NOMO-1 treated with DMSO at 0.1 percent for 48 hours (cell line): ENCODE measurements around the gene CYP2D6.
"Not testable (repeated sequence)": the region's sequence is repeated elsewhere in the genome, so short reads cannot be mapped to it uniquely, and the experiment has no call there.

Experiments
- DNase-seq: peaks from one replicate; lab custom pipeline; 2025; ENCODE audit not compliant: unreplicated experiment; lab: John Stamatoyannopoulos, UW

The CYP2D6 gene

GRCh38 chr22:42130639-42131431 lies at the start of gene CYP2D6:
Gene CYP2D6, minus strand, starts transcription at chr22:42130810. Its CDS starts 19 bp downstream, at chr22:42130791.
- not testable (repeated sequence) for DNase-seq

DNA sequence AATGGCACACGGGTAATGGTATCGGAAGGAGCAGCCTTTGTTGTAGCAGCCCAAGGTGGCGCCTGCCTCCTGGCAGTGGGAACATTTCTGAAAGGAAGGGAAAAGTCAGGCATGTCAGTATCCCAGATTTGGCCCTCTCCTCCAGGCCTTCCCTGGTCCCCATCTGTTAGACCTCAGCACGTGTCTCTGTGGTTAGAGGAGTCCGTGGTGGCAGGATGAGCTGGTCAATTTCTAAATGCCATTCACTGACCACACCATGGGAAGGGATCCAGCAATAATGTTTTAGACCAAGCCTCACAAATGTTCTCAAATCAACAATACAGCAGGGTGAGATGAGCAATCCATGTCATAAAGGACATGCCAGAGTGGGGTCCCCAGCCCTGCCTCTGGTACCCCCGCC lies 49.0 kb upstream of the CYP2D6 start:
- DNase-seq, result no peak

GRCh38 chr22:42178910-42179519 lies 48.4 kb upstream of the CYP2D6 start:
- no peak for DNase-seq

DNA sequence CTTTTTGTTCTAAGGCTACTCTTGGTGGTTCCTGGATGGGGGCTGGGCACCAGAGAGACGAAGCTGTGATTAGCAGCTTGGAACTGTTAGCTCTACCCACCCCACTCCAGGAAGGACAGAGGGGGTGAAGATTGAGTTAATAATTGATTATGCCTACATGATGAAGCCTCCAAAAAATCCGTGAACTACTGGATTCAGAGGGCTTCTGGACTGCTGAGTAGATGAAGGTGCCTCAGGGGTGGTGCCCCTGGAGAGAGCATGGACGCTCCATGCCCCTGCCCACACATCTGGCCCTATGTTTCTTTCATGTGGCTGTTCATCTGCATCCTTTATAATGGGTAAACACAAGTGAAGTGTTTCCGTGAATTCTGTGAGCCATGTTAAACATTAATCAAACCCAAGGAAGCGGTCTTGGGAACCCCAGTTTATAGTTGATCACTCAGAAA lies 47.3 kb upstream of the CYP2D6 start:
- no peak for DNase-seq

DNA sequence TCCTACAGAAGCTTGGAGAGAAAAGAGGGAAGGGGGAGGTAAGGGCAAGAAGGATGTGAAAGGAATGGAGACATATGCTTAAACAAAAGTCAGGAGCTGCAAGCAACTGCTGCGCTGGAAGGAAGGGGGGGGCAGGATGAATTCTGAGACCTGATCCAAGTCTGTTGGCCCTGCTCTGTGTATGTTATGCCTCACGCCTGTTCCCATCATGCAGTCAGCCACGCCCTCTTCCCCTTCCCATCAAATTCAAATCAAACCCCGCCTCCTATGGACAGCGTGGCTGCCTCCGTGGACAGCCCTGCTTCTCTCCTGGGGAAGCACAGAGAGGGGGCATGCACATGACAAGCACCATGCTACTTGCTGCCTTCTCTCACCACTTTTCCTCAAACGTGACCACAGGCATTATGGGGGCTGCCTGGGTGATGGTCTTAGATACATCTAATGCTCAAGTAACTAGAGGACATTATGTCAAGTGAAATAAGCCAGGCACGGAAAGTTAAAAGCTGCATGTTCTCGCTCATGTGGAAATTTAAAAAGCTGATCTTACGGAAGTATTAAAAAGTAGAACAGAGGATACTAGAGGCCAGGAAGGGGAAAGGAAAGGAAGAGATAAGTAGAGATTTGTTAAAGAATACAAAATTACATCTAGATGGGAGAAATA lies 45.8 kb upstream of the CYP2D6 start:
- no peak for DNase-seq

- DNase-seq, result no peak
Observed at GRCh38 chr22:42174062-42174461, 43.5 kb upstream of the CYP2D6 start.

GRCh38 chr22:42173183-42173926 lies 42.7 kb upstream of the CYP2D6 start:
- no peak for DNase-seq

- DNase-seq, result no peak
Observed at GRCh38 chr22:42172773-42173172, 42.2 kb upstream of the CYP2D6 start.

DNA sequence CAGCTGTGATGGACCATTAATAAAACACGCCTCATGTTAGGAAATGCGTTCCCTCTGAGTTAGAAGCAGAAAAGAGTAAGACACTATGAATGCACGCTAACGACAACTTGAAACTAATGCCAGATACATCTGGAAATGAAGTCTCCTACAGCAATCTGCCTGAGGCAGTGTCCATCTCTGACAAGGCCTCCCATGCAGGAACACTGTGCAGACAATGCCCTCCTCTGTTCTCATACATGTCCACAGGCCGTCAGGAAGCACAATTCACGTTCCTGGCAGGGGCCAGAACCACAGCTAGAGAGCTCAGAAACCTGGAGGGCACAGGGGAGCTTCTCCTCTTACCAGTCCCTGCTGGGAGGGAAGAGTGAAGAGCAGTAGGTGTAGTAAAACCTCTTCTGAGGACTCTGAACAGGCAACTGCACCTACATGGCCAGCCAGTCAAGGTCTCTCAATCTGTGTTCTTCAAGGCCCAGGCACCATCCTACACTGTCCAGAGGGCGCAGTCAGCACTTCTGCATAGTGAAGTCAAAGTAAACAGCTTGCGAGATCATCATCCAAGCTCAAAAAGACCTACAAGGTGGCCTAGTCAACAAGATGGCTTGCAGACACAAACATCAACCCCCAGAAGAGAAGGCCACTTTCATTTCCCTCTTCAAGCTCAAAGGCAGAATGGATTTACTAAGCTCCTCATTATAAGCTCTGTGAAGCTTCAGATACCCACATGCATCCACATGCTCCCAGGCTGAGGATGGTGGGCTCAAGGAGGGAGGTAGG lies 41.5 kb upstream of the CYP2D6 start:
- DNase-seq, result no peak

- DNase-seq, result no peak
Observed at GRCh38 chr22:42171417-42171816, 40.8 kb upstream of the CYP2D6 start.

- DNase-seq, result no peak
Observed at GRCh38 chr22:42170946-42171345, 40.3 kb upstream of the CYP2D6 start.

DNA sequence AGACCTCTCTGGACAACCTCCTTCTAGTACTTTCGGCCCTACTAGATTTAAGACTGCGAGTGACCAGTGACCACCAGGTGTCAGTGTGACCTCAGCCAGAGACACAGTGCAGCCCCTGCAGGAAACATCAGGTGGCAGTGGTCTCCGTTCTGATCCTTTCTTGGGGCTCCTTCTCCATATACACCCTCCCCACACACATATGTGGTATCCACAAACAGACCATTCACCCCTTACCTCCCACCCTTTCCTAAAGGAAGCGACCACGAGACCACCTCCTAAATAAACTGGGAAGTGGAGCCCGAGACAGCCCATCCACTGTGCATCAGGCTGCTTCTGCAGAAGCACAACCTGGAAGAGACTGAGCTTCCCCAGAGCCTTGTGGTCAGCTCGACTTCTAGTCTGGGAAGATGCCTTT lies 38.5 kb upstream of the CYP2D6 start:
- peak; percentile 64 for DNase-seq

DNA sequence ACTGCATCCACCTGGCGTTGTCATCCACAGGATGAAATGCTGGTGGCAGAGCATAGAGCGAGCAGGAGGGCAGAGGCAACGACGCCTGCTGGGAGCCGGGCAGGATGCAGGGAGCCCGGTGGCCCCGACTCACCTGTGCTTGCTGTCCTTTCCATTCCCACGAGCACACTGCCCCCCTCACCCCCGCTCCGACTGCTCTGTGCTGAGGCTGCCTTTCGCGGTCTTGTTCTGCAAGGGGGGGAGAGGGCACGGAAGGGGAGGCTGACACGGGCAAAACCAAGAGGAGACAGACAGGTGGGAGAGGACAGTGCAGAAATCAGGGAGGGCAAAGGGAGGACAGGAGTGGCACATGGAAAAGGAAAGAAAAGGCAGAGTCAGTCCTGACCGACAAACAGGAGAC lies 37.9 kb upstream of the CYP2D6 start:
- no peak for DNase-seq

DNA sequence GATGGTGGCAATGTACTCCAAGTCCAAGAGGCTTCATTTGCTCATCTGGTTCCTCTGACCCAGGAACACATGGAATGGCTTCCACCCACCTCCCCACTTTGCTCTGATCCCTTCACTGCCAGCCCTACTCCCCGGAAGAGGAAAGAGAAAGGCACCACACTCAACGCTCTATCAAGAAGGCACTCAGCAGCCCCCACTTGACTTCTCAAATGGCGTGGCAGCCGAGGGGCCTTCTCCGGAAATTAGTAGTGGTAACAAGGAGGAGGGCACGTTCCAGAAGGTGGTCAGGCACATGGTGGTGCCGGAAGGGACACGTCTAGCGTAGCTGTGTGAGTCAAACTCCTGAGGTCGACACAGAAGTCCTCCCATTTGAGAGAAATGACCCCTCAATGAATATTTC lies 36.5 kb upstream of the CYP2D6 start:
- no peak for DNase-seq

DNA sequence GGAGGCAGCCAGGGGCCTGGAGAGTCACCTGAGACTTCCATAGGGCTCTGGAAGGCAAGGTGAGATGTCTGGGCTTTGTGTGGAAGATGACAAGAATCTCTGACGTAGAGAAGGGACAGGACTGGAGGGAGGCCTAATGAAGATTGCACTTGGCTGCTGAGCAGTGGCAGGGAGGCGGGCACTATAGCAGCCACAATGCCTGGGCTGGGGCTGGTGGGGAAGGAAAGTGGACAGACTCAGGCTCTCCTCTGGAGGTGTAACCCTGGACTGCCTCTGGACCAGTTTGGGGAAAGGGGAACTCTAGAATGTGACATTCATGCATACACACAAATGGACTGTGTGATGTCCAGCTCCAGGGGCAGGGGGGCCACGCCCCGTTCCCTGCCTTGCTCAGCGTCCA lies 34.3 kb upstream of the CYP2D6 start:
- DNase-seq, result no peak

GRCh38 chr22:42163515-42163914 lies 32.9 kb upstream of the CYP2D6 start:
- DNase-seq, result no peak

DNA sequence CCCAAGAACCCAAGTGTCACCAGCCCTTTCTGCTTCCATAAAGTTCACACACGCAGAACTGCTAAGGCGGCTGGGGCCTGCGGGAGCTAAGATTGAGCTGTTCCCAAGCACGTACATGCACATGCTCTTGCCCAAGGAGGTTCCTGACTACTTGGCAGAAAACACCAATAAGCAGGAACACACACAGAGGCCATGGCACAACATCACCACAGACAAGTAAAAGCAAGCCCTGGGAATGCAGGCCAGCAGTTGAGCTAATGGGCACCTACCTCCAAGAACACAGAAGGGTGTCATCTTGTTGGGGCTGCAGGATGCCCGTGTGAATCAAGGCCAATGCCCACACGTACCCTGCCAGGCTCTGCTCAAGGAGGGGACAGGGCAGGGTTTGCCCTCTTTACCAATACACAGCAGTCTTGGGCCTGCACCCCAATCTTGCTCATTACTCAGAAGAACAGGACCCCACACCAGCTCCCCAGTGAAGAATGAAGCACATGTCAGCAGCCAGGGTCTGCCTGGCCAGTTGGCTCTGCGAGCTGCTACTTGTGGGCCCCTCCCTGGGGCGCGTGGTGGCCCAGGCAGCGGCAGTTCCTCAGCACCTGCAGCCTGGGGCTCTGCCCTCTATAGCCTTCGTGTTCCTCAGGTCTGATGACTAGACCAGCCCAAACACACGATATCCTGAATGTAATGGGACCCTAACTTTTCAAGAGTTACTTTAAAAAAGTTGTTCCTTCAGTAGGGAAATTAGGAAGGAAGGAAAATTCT lies 32.3 kb upstream of the CYP2D6 start:
- no peak for DNase-seq

DNA sequence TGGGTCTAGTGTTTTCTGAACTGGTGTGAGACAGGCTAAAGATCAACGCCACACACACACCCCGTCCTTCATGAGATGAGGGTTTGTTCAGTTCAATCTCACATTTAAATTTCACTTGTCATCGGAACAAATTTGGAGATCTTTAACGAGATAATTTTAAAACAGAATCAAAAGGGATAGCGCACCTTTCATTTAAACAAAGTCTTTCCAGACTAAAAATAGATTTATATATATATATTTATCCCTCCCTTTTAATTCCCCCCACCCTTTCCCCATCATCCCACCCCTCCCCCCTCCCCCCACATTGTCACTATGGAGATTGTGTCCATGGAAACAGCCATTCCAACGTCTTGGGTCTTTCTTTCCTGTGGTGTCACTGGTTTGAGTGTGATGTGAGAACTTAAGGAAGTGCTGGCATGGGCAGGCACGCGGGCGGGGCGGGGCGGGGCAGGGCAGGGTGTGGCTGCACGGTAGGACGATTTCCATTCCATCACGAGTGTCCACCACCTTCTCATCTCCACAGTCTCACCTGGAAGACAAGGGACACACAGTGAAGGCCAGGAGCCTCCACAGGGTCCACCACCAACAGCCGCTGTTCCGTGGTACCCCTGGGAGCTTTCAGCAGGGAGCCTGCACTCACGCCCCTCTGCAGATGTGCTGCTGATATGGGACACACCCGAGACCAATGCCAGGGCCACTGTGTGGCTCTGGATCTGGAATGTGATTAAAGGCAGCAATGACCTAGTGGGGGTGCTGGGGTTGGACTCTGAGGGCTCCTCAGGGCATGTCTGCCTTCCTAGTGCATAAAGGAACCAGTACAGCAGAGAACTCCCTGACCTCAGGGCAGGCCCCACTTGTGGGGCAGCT lies 30.5 kb upstream of the CYP2D6 start:
- DNase-seq, result no peak

GRCh38 chr22:42160251-42160650 lies 29.6 kb upstream of the CYP2D6 start:
- no peak for DNase-seq
